IMR-90 (cell line): ENCODE results near the gene PUS3. TPM values are rescaled to one million over a fixed set of nuclear protein-coding genes. Genes with fewer than 3 reads are reported as not detected.

Experiments used
- ATAC-seq: fragments of 200-7000 bp; cut with Tn5 transposase; 2 replicates; pipeline ENCODE4 v1.9.1; 2020; ENCODE audit warnings: low read depth, mild to moderate bottlenecking, moderate library complexity
- BruUV-seq: library from RNA; stranded (reverse); fragments of 400-500 nt; replicated peaks from 2 replicates; lab custom pipeline; 2021; lab: Mats Ljungman, UMichigan
- CTCF ChIA-PET: fragments of 300-600 bp; formaldehyde crosslinking; extraction: SDS; loops from one replicate; lab custom pipeline; 2021; ENCODE audit warnings: antibody characterized with exemption; lab: Yijun Ruan, JAX
- POLR2A ChIA-PET: fragments of 300-600 bp; sonication (Branson Sonifier 250); formaldehyde crosslinking; loops from one replicate; lab custom pipeline; 2022; ENCODE audit warnings: antibody characterized with exemption; ENCODE audit not compliant: unreplicated experiment; lab: Charles Lee
- DNase-seq: peaks from one replicate; pipeline ENCODE4 v3.0.0; 2013
- H2AFZ ChIP-seq: replicated peaks from 2 replicates; pipeline ENCODE3; 2013; ENCODE audit warnings: low read length, mild to moderate bottlenecking; ENCODE audit not compliant: poor library complexity
- H2AK5ac ChIP-seq: 2 replicates; pipeline ENCODE4 v1.6.1; 2013; ENCODE audit warnings: low read depth, low read length, inconsistent platforms
- H2AK9ac ChIP-seq: replicated peaks from 2 replicates; pipeline ENCODE3; 2013; ENCODE audit warnings: mild to moderate bottlenecking, low read depth, low read length, moderate library complexity; ENCODE audit not compliant: poor library complexity
- H2BK120ac ChIP-seq: 2 replicates; pipeline ENCODE4 v1.6.1; 2013; ENCODE audit warnings: low read depth, low read length, inconsistent platforms
- H2BK15ac ChIP-seq: 3 replicates; pipeline ENCODE4 v1.6.1; 2013; ENCODE audit warnings: low read depth, low read length, inconsistent platforms
- H2BK20ac ChIP-seq: 2 replicates; pipeline ENCODE4 v1.6.1; 2013; ENCODE audit warnings: low read depth, mild to moderate bottlenecking, inconsistent platforms, low read length, moderate library complexity
- H2BK5ac ChIP-seq: 2 replicates; pipeline ENCODE4 v1.6.1; 2013; ENCODE audit warnings: mild to moderate bottlenecking, low read depth, low read length, inconsistent platforms; ENCODE audit not compliant: poor library complexity, severe bottlenecking
- H3K14ac ChIP-seq: replicated peaks from 2 replicates; pipeline ENCODE4 v1.6.1; 2013; ENCODE audit warnings: low read depth, low read length, inconsistent platforms
- H3K18ac ChIP-seq: 2 replicates; pipeline ENCODE4 v1.6.1; 2013; ENCODE audit warnings: low read depth, low read length, control low read depth
- H3K23ac ChIP-seq: 2 replicates; pipeline ENCODE4 v1.6.1; 2013; ENCODE audit warnings: low read depth, low read length, inconsistent platforms
- H3K27ac ChIP-seq: 2 replicates; pipeline ENCODE4 v1.5.1; 2013; ENCODE audit warnings: mild to moderate bottlenecking, control low read depth, low read length; ENCODE audit not compliant: insufficient read depth
- H3K27me3 ChIP-seq: 2 replicates; pipeline ENCODE4 v1.6.1; 2013; ENCODE audit warnings: low read length; ENCODE audit not compliant: control insufficient read depth, insufficient read depth
- H3K36me3 ChIP-seq: 2 replicates; pipeline ENCODE4 v1.6.1; 2013; ENCODE audit warnings: low read length, mixed read lengths; ENCODE audit not compliant: control insufficient read depth, insufficient read depth
- H3K4ac ChIP-seq: 2 replicates; pipeline ENCODE4 v1.6.1; 2013; ENCODE audit warnings: low read depth, low read length, inconsistent platforms
- H3K4me1 ChIP-seq: 2 replicates; pipeline ENCODE4 v1.6.1; 2013; ENCODE audit warnings: low read length, mixed read lengths; ENCODE audit not compliant: control insufficient read depth, insufficient read depth
- H3K4me2 ChIP-seq: 2 replicates; pipeline ENCODE4 v1.6.1; 2013; ENCODE audit warnings: low read depth, mild to moderate bottlenecking, control low read depth, low read length, moderate library complexity
- H3K4me3 ChIP-seq: 2 replicates; pipeline ENCODE4 v1.5.1; 2013; ENCODE audit warnings: low read depth, mild to moderate bottlenecking, control low read depth, low read length, moderate library complexity; ENCODE audit not compliant: insufficient read depth
- H3K56ac ChIP-seq: 2 replicates; pipeline ENCODE4 v1.6.1; 2013; ENCODE audit warnings: low read length, inconsistent platforms; ENCODE audit not compliant: insufficient read depth; ENCODE audit errors: extremely low read depth
- H3K79me1 ChIP-seq, 2 experiments: 2 replicates each; pipeline ENCODE4 v1.6.1; 2013; ENCODE audit warnings: low read length in 2 of 2, inconsistent platforms in 1 of 2, low read depth in 1 of 2
- H3K9ac ChIP-seq: 2 replicates; pipeline ENCODE4 v1.6.1; 2013; ENCODE audit warnings: low read depth, low read length, control low read depth
- H3K9me1 ChIP-seq: 2 replicates; pipeline ENCODE4 v1.6.1; 2013; ENCODE audit warnings: low read length, inconsistent platforms; ENCODE audit not compliant: insufficient read depth
- H3K9me3 ChIP-seq: 2 replicates; pipeline ENCODE4 v1.6.1; 2013; ENCODE audit warnings: low read length; ENCODE audit not compliant: control insufficient read depth, insufficient read depth
- H4K20me1 ChIP-seq: 2 replicates; pipeline ENCODE4 v1.6.1; 2013; ENCODE audit warnings: low read length, inconsistent platforms; ENCODE audit not compliant: insufficient read depth
- H4K5ac ChIP-seq: 2 replicates; pipeline ENCODE4 v1.6.1; 2013; ENCODE audit warnings: mild to moderate bottlenecking, low read depth, low read length, control low read depth
- H4K8ac ChIP-seq, 2 experiments: 2 replicates each; pipeline ENCODE4 v1.6.1; 2013; ENCODE audit warnings: low read depth in 2 of 2, low read length in 2 of 2, control low read depth in 1 of 2, inconsistent platforms in 1 of 2
- H4K91ac ChIP-seq: 2 replicates; pipeline ENCODE4 v1.6.1; 2013; ENCODE audit warnings: low read depth, low read length, inconsistent platforms; ENCODE audit not compliant: insufficient read depth
- CHD1 ChIP-seq: IDR thresholded peaks from 2 replicates; pipeline ENCODE4 v1.6.1; 2012; ENCODE audit warnings: low read depth, low read length, improper control_type of control experiment
- FOS ChIP-seq: fragments of 150-350 bp; IDR thresholded peaks from 2 replicates; pipeline ENCODE4 v1.6.1; 2016; ENCODE audit warnings: low read depth, low read length
- NFE2L2 ChIP-seq: fragments of 150-350 bp; IDR thresholded peaks from 2 replicates; pipeline ENCODE4 v1.6.1; 2016; ENCODE audit warnings: low read depth, mild to moderate bottlenecking, low read length
- RAD21 ChIP-seq: IDR thresholded peaks from 2 replicates; pipeline ENCODE4 v1.6.1; 2012; ENCODE audit warnings: low read length, improper control_type of control experiment
- RCOR1 ChIP-seq: IDR thresholded peaks from 2 replicates; pipeline ENCODE4 v1.6.1; 2012; ENCODE audit warnings: mild to moderate bottlenecking, low read length, improper control_type of control experiment; ENCODE audit not compliant: insufficient replicate concordance
- RFX5 ChIP-seq: IDR thresholded peaks from 2 replicates; pipeline ENCODE4 v1.8.0; 2012; ENCODE audit warnings: low read depth, mild to moderate bottlenecking, low read length, moderate library complexity
- SMC3 ChIP-seq: fragments of 150-350 bp; IDR thresholded peaks from 2 replicates; pipeline ENCODE4 v1.6.1; 2016; ENCODE audit warnings: low read depth, mild to moderate bottlenecking, antibody characterized with exemption, low read length, moderate library complexity
- WGBS, 2 experiments: methylation state at CpG; one replicate each; pipeline versions ENCODE4 v1.1.5 to v1.1.7; 2013; ENCODE audit warnings: missing lambda C conversion rate in 2 of 2; ENCODE audit not compliant: insufficient read length in 1 of 2; ENCODE audit errors: extremely low coverage in 2 of 2; 5-methylcytosine and 5-hydroxymethylcytosine counted together
- dilution Hi-C: fragments of 300-500 bp; cut with HindIII; formaldehyde crosslinking; loops from one replicate; pipeline ENCODE4 v1.14.3; 2018; ENCODE audit warnings: low sequenced_read_pairs; ENCODE audit not compliant: unreplicated experiment
- in situ Hi-C: fragments of 300-500 bp; cut with MboI; formaldehyde crosslinking; loops from 3 replicates; pipeline ENCODE4 v1.14.3; 2019; ENCODE audit warnings: low sequenced_read_pairs, inconsistent platforms, mixed read lengths
- intact Hi-C: fragments of 100-400 bp; cut with micrococcal nuclease; formaldehyde crosslinking; loops from 2 replicates; pipeline ENCODE4 v1.10.0; 2022
- polyA plus RNA-seq, 3 experiments: library from polyadenylated mRNA; depleted of rRNA; stranded (reverse); fragments of >200 nt; gene quantifications; 2 replicates each; pipeline ENCODE4 v1.2.3, GENCODE V29; 2012; ENCODE audit warnings: low replicate concordance in 1 of 3
- total RNA-seq: library from RNA; depleted of rRNA; stranded (reverse); fragments of >200 nt; gene quantifications from 2 replicates; pipeline ENCODE4 v1.2.3, GENCODE V29; 2012
- TF ChIP-seq, protein P1 (sequence below): fragments of 150-350 bp; IDR thresholded peaks from 2 replicates; pipeline ENCODE4 v1.6.1; 2016; ENCODE audit warnings: low read depth, mild to moderate bottlenecking, low read length, moderate library complexity, borderline replicate concordance

PUS3 gene
- total and polyA plus RNA-seq, 2 of the 4 experiments (the other 2 are of a cell fraction): 6.1 to 11.7 TPM

- no TSS peak for BruUV-seq
- Histone ChIP-seq H4K5ac (no peak overlapping the region), H3K27me3 (peaks cover 11% of the 10 kb centered on the region; the same call in 1 of the 2 replicates), H3K36me3 (no peaks in the 10 kb centered on the region), H3K27ac (no peak overlapping the region), H2BK120ac (no peak overlapping the region), H2AK5ac (no peak overlapping the region), H3K4me3 (no peak overlapping the region), H2BK20ac (no peak overlapping the region), H2BK15ac (no peak overlapping the region), H3K56ac (no peak overlapping the region), H3K79me1 (no peaks in the 10 kb centered on the region), H2AFZ (no peak overlapping the region), H2BK5ac (no peak overlapping the region), H3K4me1 (no peaks in the 10 kb centered on the region), H3K9me3 (no peaks in the 10 kb centered on the region), H3K4me2 (no peak overlapping the region), H3K23ac (no peak overlapping the region), H2AK9ac (no peak overlapping the region), H3K18ac (no peak overlapping the region), H4K8ac (no peak overlapping the region), H3K9ac (no peak overlapping the region; the same call in 1 of the 2 replicates), H3K4ac (no peak overlapping the region), H4K20me1 (no peaks in the 10 kb centered on the region), H3K14ac (no peak overlapping the region), H4K91ac (no peak overlapping the region), H3K9me1 (no peaks in the 10 kb centered on the region)
- 93% methylated on average over 10 of the region's 24 CpGs; no CpG with 5 or more reads in 1 of the 2 experiments for WGBS, 2 experiments
- in situ Hi-C loops (no loop called here), dilution Hi-C loops (no loop called here), intact Hi-C loops (no loop called here)
- ChIA-PET CTCF (no interaction called here), POLR2A (no interaction called here)
- no peak for DNase-seq
- TF ChIP-seq, protein P1, sequence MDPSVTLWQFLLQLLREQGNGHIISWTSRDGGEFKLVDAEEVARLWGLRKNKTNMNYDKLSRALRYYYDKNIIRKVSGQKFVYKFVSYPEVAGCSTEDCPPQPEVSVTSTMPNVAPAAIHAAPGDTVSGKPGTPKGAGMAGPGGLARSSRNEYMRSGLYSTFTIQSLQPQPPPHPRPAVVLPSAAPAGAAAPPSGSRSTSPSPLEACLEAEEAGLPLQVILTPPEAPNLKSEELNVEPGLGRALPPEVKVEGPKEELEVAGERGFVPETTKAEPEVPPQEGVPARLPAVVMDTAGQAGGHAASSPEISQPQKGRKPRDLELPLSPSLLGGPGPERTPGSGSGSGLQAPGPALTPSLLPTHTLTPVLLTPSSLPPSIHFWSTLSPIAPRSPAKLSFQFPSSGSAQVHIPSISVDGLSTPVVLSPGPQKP: no peak
- TF ChIP-seq FOS (no peak), CHD1 (no peak), RCOR1 (no peak), NFE2L2 (no peak), RAD21 (no peak), RFX5 (no peak), SMC3 (no peak)
- ATAC-seq: no peak
Observed at GRCh38 chr11:125947419-125948277, 44.6 kb upstream of the PUS3 start.
